ENCODE data around the gene TXNRD2.
"Not testable (repeated sequence)": the region's sequence is repeated elsewhere in the genome, so short reads cannot be mapped to it uniquely, and the experiment has no call there.

TXNRD2 gene

GRCh38 chr22:19834599-19834998, 107.0 kb downstream of the TXNRD2 start:
- no peak overlapping the region for H3K4me3 ChIP-seq (ENCODE audit: control insufficient read depth, low read depth, low read length)
- DNase-seq (ENCODE audit: low read depth) = no peak
- TF ChIP-seq, protein P1, sequence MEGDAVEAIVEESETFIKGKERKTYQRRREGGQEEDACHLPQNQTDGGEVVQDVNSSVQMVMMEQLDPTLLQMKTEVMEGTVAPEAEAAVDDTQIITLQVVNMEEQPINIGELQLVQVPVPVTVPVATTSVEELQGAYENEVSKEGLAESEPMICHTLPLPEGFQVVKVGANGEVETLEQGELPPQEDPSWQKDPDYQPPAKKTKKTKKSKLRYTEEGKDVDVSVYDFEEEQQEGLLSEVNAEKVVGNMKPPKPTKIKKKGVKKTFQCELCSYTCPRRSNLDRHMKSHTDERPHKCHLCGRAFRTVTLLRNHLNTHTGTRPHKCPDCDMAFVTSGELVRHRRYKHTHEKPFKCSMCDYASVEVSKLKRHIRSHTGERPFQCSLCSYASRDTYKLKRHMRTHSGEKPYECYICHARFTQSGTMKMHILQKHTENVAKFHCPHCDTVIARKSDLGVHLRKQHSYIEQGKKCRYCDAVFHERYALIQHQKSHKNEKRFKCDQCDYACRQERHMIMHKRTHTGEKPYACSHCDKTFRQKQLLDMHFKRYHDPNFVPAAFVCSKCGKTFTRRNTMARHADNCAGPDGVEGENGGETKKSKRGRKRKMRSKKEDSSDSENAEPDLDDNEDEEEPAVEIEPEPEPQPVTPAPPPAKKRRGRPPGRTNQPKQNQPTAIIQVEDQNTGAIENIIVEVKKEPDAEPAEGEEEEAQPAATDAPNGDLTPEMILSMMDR (conservative IDR thresholded peaks at IDR 0.05; ENCODE audit: control insufficient read depth, insufficient read depth, low read depth, low read length) = no peak

GRCh38 chr22:19833327-19833726, 108.3 kb downstream of the TXNRD2 start:
- H3K4me3 ChIP-seq (ENCODE audit: control insufficient read depth, low read depth, low read length); DNase-seq (ENCODE audit: low read depth): not testable (repeated sequence)

- no peak overlapping the region for H3K4me3 ChIP-seq (ENCODE audit: control insufficient read depth, low read depth, low read length)
- DNase-seq (ENCODE audit: low read depth) = no peak
- TF ChIP-seq, protein P1 (conservative IDR thresholded peaks at IDR 0.05; ENCODE audit: control insufficient read depth, insufficient read depth, low read depth, low read length) = no peak
These were observed 109.0 kb downstream of the TXNRD2 start for GRCh38 chr22:19832476-19833108.

GRCh38 chr22:19831979-19832378, 109.6 kb downstream of the TXNRD2 start:
- not testable (repeated sequence) for DNase-seq (ENCODE audit: low read depth); H3K4me3 ChIP-seq (ENCODE audit: control insufficient read depth, low read depth, low read length)

DNA sequence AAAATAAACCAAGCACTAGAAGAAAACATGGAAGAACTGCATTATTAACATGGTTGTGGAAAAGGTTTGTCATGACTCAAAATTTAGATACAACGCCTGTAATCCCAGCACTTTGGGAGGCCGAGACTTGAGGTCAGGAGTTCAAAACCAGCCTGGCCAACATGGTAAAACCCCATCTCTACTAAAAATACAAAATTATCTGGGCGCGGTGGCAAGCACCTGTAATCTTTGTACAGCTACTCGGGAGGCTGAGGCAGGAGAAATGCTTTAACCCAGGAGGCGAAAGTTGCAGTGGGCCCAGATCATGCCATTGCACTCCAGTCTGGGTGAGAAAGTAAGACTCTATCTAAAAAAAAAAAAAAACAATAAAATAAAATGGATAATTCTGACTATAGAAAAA, 110.6 kb downstream of the TXNRD2 start:
- TF ChIP-seq, protein P1 (conservative IDR thresholded peaks at IDR 0.05; ENCODE audit: control insufficient read depth, insufficient read depth, low read depth, low read length) = no peak
- DNase-seq (ENCODE audit: low read depth) = no peak
- H3K4me3 ChIP-seq (ENCODE audit: control insufficient read depth, low read depth, low read length) = no peak overlapping the region

- TF ChIP-seq, protein P1 (conservative IDR thresholded peaks at IDR 0.05; ENCODE audit: control insufficient read depth, insufficient read depth, low read depth, low read length) = no peak
- no peak overlapping the region for H3K4me3 ChIP-seq (ENCODE audit: control insufficient read depth, low read depth, low read length)
- DNase-seq (ENCODE audit: low read depth) = no peak
These were observed 113.6 kb downstream of the TXNRD2 start for GRCh38 chr22:19828035-19828401.

DNA sequence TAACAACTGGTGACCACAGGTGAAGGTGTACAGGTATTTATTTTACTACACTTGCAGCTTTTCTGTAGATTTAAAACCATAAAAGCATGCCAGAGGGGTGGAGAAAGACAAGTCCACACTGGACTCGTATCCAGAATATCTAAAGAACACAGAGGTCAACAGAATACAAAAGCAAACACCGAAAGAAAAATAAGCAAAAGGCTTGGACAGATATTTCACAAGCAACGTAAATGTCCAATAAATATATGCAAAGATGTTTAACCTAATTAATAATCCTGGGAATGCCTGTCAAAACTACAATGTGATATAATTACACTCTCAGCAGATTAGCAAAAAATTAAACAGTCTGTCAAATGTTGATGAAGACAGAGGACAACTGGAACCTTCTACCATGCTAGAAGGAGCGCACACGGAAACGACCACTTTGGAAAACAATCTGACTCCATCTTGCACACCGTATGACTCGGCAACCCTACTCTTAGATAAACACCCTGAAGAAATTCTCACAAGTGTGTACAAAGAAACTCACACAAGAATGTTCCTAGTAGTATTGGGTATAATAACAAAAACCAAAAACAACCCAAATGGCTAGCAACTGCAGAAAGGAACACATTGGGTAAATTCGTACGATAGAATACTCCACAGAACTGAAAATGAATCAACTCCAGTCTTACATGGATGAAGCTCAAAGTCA, 114.1 kb downstream of the TXNRD2 start:
- DNase-seq (ENCODE audit: low read depth) = no peak
- TF ChIP-seq, protein P1 (conservative IDR thresholded peaks at IDR 0.05; ENCODE audit: control insufficient read depth, insufficient read depth, low read depth, low read length) = no peak
- no peak overlapping the region for H3K4me3 ChIP-seq (ENCODE audit: control insufficient read depth, low read depth, low read length)

GRCh38 chr22:19826619-19826950, 115.0 kb downstream of the TXNRD2 start:
- TF ChIP-seq, protein P1 (conservative IDR thresholded peaks at IDR 0.05; ENCODE audit: control insufficient read depth, insufficient read depth, low read depth, low read length) = no peak
- DNase-seq (ENCODE audit: low read depth) = no peak
- no peak overlapping the region for H3K4me3 ChIP-seq (ENCODE audit: control insufficient read depth, low read depth, low read length)
